Measurements from ENCODE around the gene PDE4D. TPM values are rescaled to one million over a fixed set of nuclear protein-coding genes. Genes with fewer than 3 reads are reported as not detected.

PDE4D gene
- polyA plus RNA-seq, 1 donor (not counting 4 experiments of a cell fraction or from before 2014, with no cell fraction given) = 3.6 TPM

- Histone ChIP-seq H3K9me1 (ENCODE audit: control insufficient read depth, extremely low read depth, insufficient read depth, low read length) (no peaks in the 10 kb centered on the region), H3K4me3 (ENCODE audit: control insufficient read depth in 2 of 3, extremely low read depth in 1 of 3, insufficient read depth in 2 of 3, low read depth in 1 of 3, low read length in 3 of 3) (no peak overlapping the region), H3K27ac (ENCODE audit: control insufficient read depth, insufficient read depth, low read length) (no peak overlapping the region), H2AFZ (ENCODE audit: control insufficient read depth, low read length) (no peak overlapping the region), H3K9ac (ENCODE audit: control insufficient read depth, extremely low read depth, insufficient read depth, low read length) (no peak overlapping the region), H3K79me2 (ENCODE audit: control insufficient read depth, insufficient read depth, low read length) (no peaks in the 10 kb centered on the region), H3K27me3 (ENCODE audit: control insufficient read depth, extremely low read depth, insufficient read depth, low read length) (no peaks in the 10 kb centered on the region), H3K9me3 (ENCODE audit: control insufficient read depth, low read depth, low read length) (no peaks in the 10 kb centered on the region), H3K4me1 (ENCODE audit: control insufficient read depth, extremely low read depth, insufficient read depth, low read length) (no peaks in the 10 kb centered on the region), H3K4me2 (ENCODE audit: control insufficient read depth, extremely low read depth, insufficient read depth, low read depth, low read length) (no peak overlapping the region), H3K36me3 (ENCODE audit: control insufficient read depth in 2 of 2, extremely low read depth in 1 of 2, insufficient read depth in 2 of 2, low read length in 2 of 2) (no peaks in the 10 kb centered on the region), H4K20me1 (ENCODE audit: control insufficient read depth, extremely low read depth, insufficient read depth, low read length) (no peaks in the 10 kb centered on the region)
- dilution Hi-C loops (cut with MboI; ENCODE audit: extremely low pct_ligation_motif_present, low sequenced_read_pairs) = no loop called here
- DNase-seq (ENCODE audit: low read depth, low spot score) (no peak), FAIRE-seq (no peak)
- TF ChIP-seq, protein P1, sequence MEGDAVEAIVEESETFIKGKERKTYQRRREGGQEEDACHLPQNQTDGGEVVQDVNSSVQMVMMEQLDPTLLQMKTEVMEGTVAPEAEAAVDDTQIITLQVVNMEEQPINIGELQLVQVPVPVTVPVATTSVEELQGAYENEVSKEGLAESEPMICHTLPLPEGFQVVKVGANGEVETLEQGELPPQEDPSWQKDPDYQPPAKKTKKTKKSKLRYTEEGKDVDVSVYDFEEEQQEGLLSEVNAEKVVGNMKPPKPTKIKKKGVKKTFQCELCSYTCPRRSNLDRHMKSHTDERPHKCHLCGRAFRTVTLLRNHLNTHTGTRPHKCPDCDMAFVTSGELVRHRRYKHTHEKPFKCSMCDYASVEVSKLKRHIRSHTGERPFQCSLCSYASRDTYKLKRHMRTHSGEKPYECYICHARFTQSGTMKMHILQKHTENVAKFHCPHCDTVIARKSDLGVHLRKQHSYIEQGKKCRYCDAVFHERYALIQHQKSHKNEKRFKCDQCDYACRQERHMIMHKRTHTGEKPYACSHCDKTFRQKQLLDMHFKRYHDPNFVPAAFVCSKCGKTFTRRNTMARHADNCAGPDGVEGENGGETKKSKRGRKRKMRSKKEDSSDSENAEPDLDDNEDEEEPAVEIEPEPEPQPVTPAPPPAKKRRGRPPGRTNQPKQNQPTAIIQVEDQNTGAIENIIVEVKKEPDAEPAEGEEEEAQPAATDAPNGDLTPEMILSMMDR (optimal IDR thresholded peaks at IDR 0.05 in 1 of 3, IDR thresholded peaks at IDR 0.05 in 1 of 3, conservative IDR thresholded peaks at IDR 0.05 in 1 of 3; ENCODE audit: extremely low read depth in 1 of 3, insufficient read depth in 2 of 3, low read length in 3 of 3) = no peak
- no peak for TF ChIP-seq EZH2 (IDR thresholded peaks at IDR 0.05; ENCODE audit: low read length)
Observed at GRCh38 chr5:59555596-59555995, 337.9 kb downstream of the PDE4D start.

GRCh38 chr5:59554501-59554900 is 339.0 kb downstream of the PDE4D start:
- H3K9me1 ChIP-seq (ENCODE audit: control insufficient read depth, extremely low read depth, insufficient read depth, low read length) = no peaks in the 10 kb centered on the region
- no peak overlapping the region for H2AFZ ChIP-seq (ENCODE audit: control insufficient read depth, low read length)
- TF ChIP-seq, protein P1 (optimal IDR thresholded peaks at IDR 0.05 in 1 of 3, IDR thresholded peaks at IDR 0.05 in 1 of 3, conservative IDR thresholded peaks at IDR 0.05 in 1 of 3; ENCODE audit: extremely low read depth in 1 of 3, insufficient read depth in 2 of 3, low read length in 3 of 3) = no peak
- no peak for TF ChIP-seq EZH2 (IDR thresholded peaks at IDR 0.05; ENCODE audit: low read length)
- H3K9ac ChIP-seq (ENCODE audit: control insufficient read depth, extremely low read depth, insufficient read depth, low read length) = no peak overlapping the region
- H3K27me3 ChIP-seq (ENCODE audit: control insufficient read depth, extremely low read depth, insufficient read depth, low read length) = no peaks in the 10 kb centered on the region
- H3K9me3 ChIP-seq (ENCODE audit: control insufficient read depth, low read depth, low read length) = no peaks in the 10 kb centered on the region
- no peaks in the 10 kb centered on the region for H4K20me1 ChIP-seq (ENCODE audit: control insufficient read depth, extremely low read depth, insufficient read depth, low read length)
- no peaks in the 10 kb centered on the region for H3K4me1 ChIP-seq (ENCODE audit: control insufficient read depth, extremely low read depth, insufficient read depth, low read length)
- H3K79me2 ChIP-seq (ENCODE audit: control insufficient read depth, insufficient read depth, low read length) = no peaks in the 10 kb centered on the region
- DNase-seq (ENCODE audit: low read depth, low spot score) (no peak), FAIRE-seq (no peak)
- dilution Hi-C loops (cut with MboI; ENCODE audit: extremely low pct_ligation_motif_present, low sequenced_read_pairs) = no loop called here
- H3K27ac ChIP-seq (ENCODE audit: control insufficient read depth, insufficient read depth, low read length) = no peak overlapping the region
- no peak overlapping the region for H3K4me2 ChIP-seq (ENCODE audit: control insufficient read depth, extremely low read depth, insufficient read depth, low read depth, low read length)
- H3K4me3 ChIP-seq (ENCODE audit: control insufficient read depth in 2 of 3, extremely low read depth in 1 of 3, insufficient read depth in 2 of 3, low read depth in 1 of 3, low read length in 3 of 3) = no peak overlapping the region
- H3K36me3 ChIP-seq (ENCODE audit: control insufficient read depth in 2 of 2, extremely low read depth in 1 of 2, insufficient read depth in 2 of 2, low read length in 2 of 2) = no peaks in the 10 kb centered on the region
